K562 (cell line): ENCODE data around the gene ACAP3. TPM values are rescaled to one million over a fixed set of nuclear protein-coding genes. Genes with fewer than 3 reads are reported as not detected.
A peak's percentile ranks its signal among the peaks of the same experiment; 100 is the strongest.

Experiments used
- BCL6 ChIP-seq: fragments of 250-450 bp; sonication (Bioruptor Pico); IDR thresholded peaks from 2 replicates; pipeline ENCODE4 v1.4.0; 2020
- BMI1 ChIP-seq: fragments of 150-350 bp; IDR thresholded peaks from 2 replicates; pipeline ENCODE4 v1.6.1; 2014; ENCODE audit warnings: low read length
- CEBPG ChIP-seq, 3 experiments: fragments of 200-800 bp in 1 of 3; sonication (Bioruptor generic) in 1 of 3; sonication (generic) in 1 of 3; formaldehyde crosslinking in 1 of 3; IDR thresholded peaks in 2 of 3; conservative IDR thresholded peaks in 1 of 3; 2 replicates each; pipeline versions ENCODE4 v1.6.1 to v1.8.0; 2016 to 2022; ENCODE audit warnings: missing compliant biosample characterization in 2 of 3, missing genetic modification characterization in 2 of 3, mild to moderate bottlenecking in 1 of 3, missing genetic modification reagents in 1 of 3
- CREB3 ChIP-seq: fragments of 450-650 bp; conservative IDR thresholded peaks from 2 replicates; pipeline ENCODE4 v1.6.1; 2016; ENCODE audit warnings: missing genetic modification characterization, low read depth, mild to moderate bottlenecking, missing compliant biosample characterization, moderate library complexity
- DDX20 ChIP-seq: fragments of 450-650 bp; IDR thresholded peaks from 2 replicates; pipeline ENCODE4 v1.6.1; 2016; ENCODE audit warnings: missing genetic modification characterization, low read depth, mild to moderate bottlenecking, missing compliant biosample characterization, moderate library complexity
- DPF2 ChIP-seq: fragments of 450-650 bp; IDR thresholded peaks from 2 replicates; pipeline ENCODE4 v1.6.1; 2016
- E2F4 ChIP-seq: sonication (generic); formaldehyde crosslinking; IDR thresholded peaks from 2 replicates; pipeline ENCODE4 v1.8.0; 2022; ENCODE audit warnings: mild to moderate bottlenecking, low read depth, missing genetic modification reagents
- FOSL1 ChIP-seq: fragments of 200-800 bp; sonication (Bioruptor generic); conservative IDR thresholded peaks from 2 replicates; pipeline ENCODE4 v1.6.1; 2016; ENCODE audit warnings: missing genetic modification characterization, missing compliant biosample characterization
- HDAC8 ChIP-seq: fragments of 450-650 bp; IDR thresholded peaks from 2 replicates; pipeline ENCODE4 v1.6.1; 2016; ENCODE audit warnings: mild to moderate bottlenecking, missing genetic modification characterization, moderate library complexity, missing compliant biosample characterization
- MYC ChIP-seq, 2 experiments: fragments of 250-450 bp in 1 of 2; sonication (Bioruptor Pico) in 1 of 2; IDR thresholded peaks; 2 replicates each; pipeline versions ENCODE4 v1.5.1 to v1.6.1; 2012 to 2021; ENCODE audit warnings: low read depth in 2 of 2, borderline replicate concordance in 1 of 2, improper control_type of control experiment in 1 of 2, low read length in 1 of 2, mild to moderate bottlenecking in 1 of 2, moderate library complexity in 1 of 2
- NFIC ChIP-seq: fragments of 450-650 bp; IDR thresholded peaks from 2 replicates; pipeline ENCODE4 v1.6.1; 2017; ENCODE audit warnings: mild to moderate bottlenecking, inconsistent platforms
- NRF1 ChIP-seq, 2 experiments: fragments of 450-650 bp; IDR thresholded peaks in 1 of 2; conservative IDR thresholded peaks in 1 of 2; 2 replicates each; pipeline ENCODE4 v1.6.1; 2014; ENCODE audit warnings: mild to moderate bottlenecking in 2 of 2
- PCBP2 ChIP-seq: fragments of 200-400 bp; formaldehyde crosslinking; IDR thresholded peaks from 2 replicates; pipeline ENCODE4 v1.6.1; 2018; ENCODE audit warnings: low read length, low read depth, mild to moderate bottlenecking, moderate library complexity; ENCODE audit not compliant: poor library complexity, severe bottlenecking
- SETDB1 ChIP-seq: IDR thresholded peaks from one replicate; pipeline ENCODE4 v1.6.1; 2012; ENCODE audit warnings: low read length, control low read depth, inconsistent platforms
- SMAD1 ChIP-seq: fragments of 150-350 bp; IDR thresholded peaks from 2 replicates; pipeline ENCODE4 v1.6.1; 2014; ENCODE audit warnings: low read length, low read depth; ENCODE audit not compliant: partially characterized antibody
- USF2 ChIP-seq: sonication (generic); formaldehyde crosslinking; IDR thresholded peaks from 2 replicates; pipeline ENCODE4 v1.5.0; 2020; ENCODE audit warnings: missing genetic modification reagents
- ZMIZ1 ChIP-seq, 2 experiments: fragments of 150-350 bp in 1 of 2; IDR thresholded peaks; 2 replicates each; pipeline ENCODE4 v1.6.1; 2012 to 2016; ENCODE audit warnings: low read depth in 2 of 2, low read length in 2 of 2, mild to moderate bottlenecking in 1 of 2, moderate library complexity in 1 of 2
- ZNF24 ChIP-seq: fragments of 450-650 bp; IDR thresholded peaks from 2 replicates; pipeline ENCODE4 v1.6.1; 2016
- ZNF512 ChIP-seq: IDR thresholded peaks from 2 replicates; pipeline ENCODE4 v1.6.1; 2016; ENCODE audit warnings: missing genetic modification characterization, missing compliant biosample characterization
- polyA plus RNA-seq, 8 experiments: library from polyadenylated mRNA; depleted of rRNA in 4 of 8; stranded (reverse) in 5 of 8; unstranded in 3 of 8; fragments of >200 nt; fragmentation: Nextera tagmentation in 2 of 8; fragmentation: Illumina TruSeq in 1 of 8; extraction: Ambion mirVana in 2 of 8; extraction: Trizol in 1 of 8; gene quantifications; 2 replicates each; pipeline versions ENCODE4 v1.2.1 to v1.2.3, GENCODE V29; 2011 to 2014; ENCODE audit warnings: inconsistent platforms in 1 of 8, missing spikeins in 1 of 8
- total RNA-seq, 7 experiments: library from RNA; depleted of rRNA in 6 of 7; stranded (reverse); fragments of >200 nt in 6 of 7; fragmentation: Illumina TruSeq in 2 of 7; extraction: Trizol in 2 of 7; gene quantifications; 2 replicates each; pipeline versions ENCODE4 v1.2.1 to v1.2.3, GENCODE V29; 2011 to 2021; ENCODE audit warnings: low replicate concordance in 1 of 7

ACAP3 gene
- total and polyA plus RNA-seq, 9 of the 15 experiments (the other 6 are each of a cell fraction or from before 2014, with no cell fraction given) = 0.01 to 49.0 (median 12.0) TPM

GRCh38 chr1:1306070-1306660, 1.6 kb downstream of the ACAP3 start (continued):
- TF ChIP-seq ZMIZ1 (IDR thresholded peaks at IDR 0.05; ENCODE audit: low read depth in 2 of 2, low read length in 2 of 2) (no peak), HDAC8 (tag) (no peak), NRF1 (conservative IDR thresholded peaks at IDR 0.05 in 1 of 2, IDR thresholded peaks at IDR 0.05 in 1 of 2) (peak in 1 of 2 experiments; percentile 41; a peak in 1 of 4 replicates), DDX20 (tag) (no peak), ZNF24 (no peak), CREB3 (tag) (no peak), PCBP2 (no peak), BMI1 (no peak), SETDB1 (no peak), ZNF512 (tag) (no peak), E2F4 (CRISPR knock-in tag) (0 out of 2 replicates have a peak, but pooled peaks have one; percentile 12), MYC (IDR thresholded peaks at IDR 0.05; ENCODE audit: low read depth, low read length) (no peak), MYC (CRISPR knock-in tag; IDR thresholded peaks at IDR 0.05; ENCODE audit: borderline replicate concordance, low read depth) (no peak), USF2 (CRISPR knock-in tag) (no peak), SMAD1 (no peak), FOSL1 (no peak), BCL6 (CRISPR knock-in tag) (no peak), DPF2 (no peak), NFIC (0 out of 2 replicates have a peak, but pooled peaks have one; percentile 18), CEBPG (CRISPR knock-in tag; IDR thresholded peaks at IDR 0.05) (0 out of 2 replicates have a peak, but pooled peaks have one; percentile 26), CEBPG (tag; conservative IDR thresholded peaks at IDR 0.05 in 1 of 2, IDR thresholded peaks at IDR 0.05 in 1 of 2) (no peak)
